Mammary epithelial cell (primary cell): ENCODE data around the gene USP28.

ENCODE experiments used
- CTCF ChIP-seq, 2 donors: IDR thresholded peaks in 1 of 2; conservative IDR thresholded peaks in 1 of 2; 2 replicates each; pipeline ENCODE4 v1.5.1; 2011 to 2012; ENCODE audit warnings: inconsistent platforms in 2 of 2, low read length in 2 of 2, mild to moderate bottlenecking in 2 of 2, control low read depth in 1 of 2, low read depth in 1 of 2; ENCODE audit not compliant: insufficient read depth in 1 of 2; ENCODE audit errors: extremely low read depth in 1 of 2
- EZH2 ChIP-seq: IDR thresholded peaks from 2 replicates; pipeline ENCODE4 v1.6.1; 2012; ENCODE audit warnings: low read length, inconsistent platforms, borderline replicate concordance

- TF ChIP-seq CTCF (conservative IDR thresholded peaks at IDR 0.05 in 1 of 2, IDR thresholded peaks at IDR 0.05 in 1 of 2; ENCODE audit: extremely low read depth in 1 of 2, insufficient read depth in 1 of 2, low read depth in 1 of 2, low read length in 2 of 2) (no peak), EZH2 (no peak)
Observed at GRCh38 chr11:113774174-113774503, 101.2 kb downstream of the USP28 start.
